ENCODE results near the gene STK24.
"Not testable (repeated sequence)": the region's sequence is repeated elsewhere in the genome, so short reads cannot be mapped to it uniquely, and the experiment has no call there.

STK24 gene

GRCh38 chr13:98576963-98577835 is at the start of gene STK24:
TSS of gene STK24 (minus strand) at chr13:98577107. CDS start at chr13:98576786, 321 bp downstream.
- peak; percentile 68 for DNase-seq

DNA sequence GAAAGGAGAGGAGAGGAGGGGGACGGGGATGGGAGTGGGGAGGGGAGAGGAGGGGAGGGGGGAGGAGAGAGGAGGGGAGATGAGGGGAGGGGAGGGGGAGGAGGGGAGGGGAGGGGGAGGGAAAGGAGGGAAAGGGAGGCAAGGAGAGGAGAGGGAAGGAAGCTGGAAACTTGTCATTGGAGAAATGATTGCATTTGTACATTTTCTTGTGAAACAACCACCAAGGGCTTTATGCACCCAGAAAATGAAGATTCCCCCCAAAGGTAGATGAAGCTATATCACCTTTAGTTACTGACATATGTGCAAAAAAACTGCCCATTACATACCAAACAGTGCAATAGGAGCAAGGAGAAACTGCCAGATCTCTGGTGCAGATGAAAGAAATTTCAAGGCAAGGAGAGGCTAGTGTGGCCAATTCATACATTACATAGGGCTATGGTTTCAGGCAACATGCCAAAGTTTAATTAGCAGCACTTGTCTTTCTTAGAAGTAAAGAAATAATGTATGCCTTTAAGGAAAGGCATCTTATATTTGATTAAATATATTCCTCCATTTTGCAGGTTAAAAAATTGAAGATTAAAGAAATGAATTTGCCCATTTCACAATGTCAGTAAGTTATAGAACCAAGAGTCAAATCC is 49.5 kb upstream of the STK24 start:
- no peak for DNase-seq

DNA sequence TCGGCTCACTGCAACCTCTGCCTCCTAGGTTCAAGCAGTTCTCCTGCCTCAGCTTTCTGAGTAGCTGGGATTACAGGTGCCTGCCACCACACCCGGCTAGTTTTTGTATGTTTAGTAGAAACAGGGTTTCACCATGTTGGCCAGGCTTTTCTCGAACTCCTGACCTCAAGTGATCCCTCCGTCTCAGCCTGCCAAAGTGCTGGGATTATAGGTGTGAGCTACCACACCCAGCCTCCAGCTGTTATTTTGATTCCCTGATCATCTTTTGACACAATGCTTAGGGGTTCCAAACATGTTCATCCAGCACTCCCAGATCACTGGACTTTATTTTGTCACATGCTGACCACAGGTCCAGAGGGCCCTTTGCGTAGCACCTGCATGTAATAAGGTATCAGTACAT is 47.7 kb upstream of the STK24 start:
- not testable (repeated sequence) for DNase-seq

DNA sequence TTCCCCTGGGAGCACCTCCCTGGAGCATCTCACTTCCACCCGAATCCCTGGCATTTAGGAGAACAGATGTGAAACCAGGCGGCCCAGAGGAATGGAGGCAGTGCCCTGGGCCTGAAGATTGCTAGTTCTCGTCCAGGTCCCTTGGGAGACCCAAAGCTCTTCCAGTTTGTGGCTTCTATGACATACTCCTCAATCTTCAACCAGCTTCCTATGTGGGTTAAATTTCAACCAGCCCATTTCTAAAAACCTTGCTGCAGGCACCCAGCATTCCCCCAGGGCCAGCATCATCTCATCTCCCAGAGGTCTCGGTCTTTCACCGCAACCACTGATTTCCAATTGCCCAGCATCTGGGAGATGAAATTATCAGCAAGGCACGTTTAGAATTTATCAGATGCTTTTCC is 46.0 kb upstream of the STK24 start:
- no peak for DNase-seq

DNA sequence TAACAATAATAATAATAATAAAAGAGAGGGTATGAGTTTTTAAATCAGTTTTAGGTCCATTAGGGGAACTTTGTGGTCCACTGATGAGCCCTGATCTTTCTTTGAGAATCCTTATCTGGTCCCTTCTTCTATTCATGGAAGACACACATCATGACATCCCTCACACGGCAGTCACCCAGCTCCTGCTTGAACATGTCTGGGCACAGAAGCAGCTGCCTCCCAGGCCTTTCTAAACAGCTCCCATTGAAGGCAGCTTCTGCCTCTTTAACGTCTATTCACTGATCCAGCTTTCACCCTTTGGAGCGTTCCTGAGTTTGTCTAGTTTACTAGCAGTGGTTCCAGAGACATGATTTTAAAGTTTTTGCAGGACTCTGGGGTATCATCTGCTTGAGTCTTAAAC is 42.6 kb upstream of the STK24 start:
- DNase-seq, result no peak

DNA sequence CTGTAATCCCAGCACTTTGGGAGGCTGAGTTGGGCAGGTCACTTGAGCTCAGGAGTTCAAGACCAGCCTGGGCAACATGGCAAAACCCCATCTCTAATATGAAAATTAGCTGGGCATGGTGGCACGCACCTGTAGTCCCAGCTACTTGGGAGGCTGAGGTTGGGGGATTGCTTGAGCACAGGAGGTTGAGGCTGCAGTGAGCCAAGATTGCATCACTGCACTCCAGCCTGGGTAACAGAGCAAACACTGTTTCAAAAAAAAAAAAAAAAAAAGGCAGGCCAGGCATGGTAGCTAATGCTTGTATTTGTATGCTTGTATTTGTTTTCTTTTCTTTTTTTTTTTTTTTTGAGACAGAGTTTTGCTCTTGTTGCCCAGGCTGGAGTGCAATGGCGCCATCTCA is 38.7 kb upstream of the STK24 start:
- DNase-seq, result not testable (repeated sequence)

DNA sequence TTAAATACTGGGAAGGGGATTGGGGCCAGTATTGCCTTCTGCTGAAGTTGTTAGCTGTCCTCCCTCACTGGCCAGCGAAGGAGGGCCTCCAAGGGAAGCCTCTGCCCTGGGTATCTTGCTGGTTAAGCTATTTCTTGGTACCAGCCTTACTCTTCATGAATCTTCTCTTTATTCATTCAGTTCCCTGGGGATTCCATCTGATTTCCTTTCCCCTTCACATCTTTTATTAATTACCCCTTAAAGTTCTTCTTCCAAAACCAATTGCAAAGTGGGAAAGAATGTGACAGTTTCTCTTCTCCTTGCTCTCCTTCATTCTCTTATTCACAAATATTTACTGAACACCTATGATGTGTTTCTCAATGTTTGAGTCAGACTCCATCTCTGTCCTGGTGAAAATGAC is 36.7 kb upstream of the STK24 start:
- DNase-seq, result no peak

- no peak for DNase-seq
Observed at GRCh38 chr13:98609756-98610155, 32.8 kb upstream of the STK24 start.

- DNase-seq, result no peak
Observed at GRCh38 chr13:98606296-98606695, 29.4 kb upstream of the STK24 start.

DNA sequence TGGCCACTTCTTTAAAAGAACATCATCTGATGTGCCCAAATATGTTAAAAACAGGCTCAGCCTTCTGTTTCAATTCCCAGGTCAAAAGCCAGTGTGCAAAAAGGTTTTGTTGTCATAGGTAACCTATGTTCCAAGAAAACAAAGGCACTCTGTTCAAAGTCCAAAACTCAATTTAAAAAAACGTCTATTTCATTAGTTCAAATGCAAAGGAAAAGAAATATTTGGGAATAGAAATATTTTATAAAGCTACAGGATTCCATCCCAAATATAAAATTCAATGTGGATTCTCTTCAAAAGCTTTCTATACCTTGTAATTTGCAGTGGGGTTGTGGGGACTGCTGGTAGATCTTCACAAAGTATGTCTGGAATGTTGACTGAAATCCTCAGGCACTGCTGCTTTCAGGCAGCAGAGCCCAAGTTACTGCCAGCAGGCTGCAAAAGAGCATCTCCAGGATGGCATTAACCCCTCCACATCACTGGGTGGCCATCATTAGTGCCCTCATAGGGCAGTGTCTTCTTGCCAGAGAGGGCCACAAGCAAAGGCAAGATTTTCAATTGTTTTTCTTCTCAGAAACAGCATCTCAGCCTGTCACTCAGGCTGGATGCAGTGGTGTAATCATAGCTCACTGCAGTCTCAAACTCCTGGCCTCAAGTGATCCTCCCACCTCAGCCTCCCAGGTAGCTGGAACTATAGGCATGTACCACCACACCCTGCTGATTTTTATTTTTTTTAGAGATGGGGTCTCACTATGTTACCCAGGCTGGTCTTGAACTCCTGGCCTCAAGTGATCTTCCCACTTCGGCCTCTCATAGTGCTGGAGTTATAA is 22.8 kb upstream of the STK24 start:
- no peak for DNase-seq

DNA sequence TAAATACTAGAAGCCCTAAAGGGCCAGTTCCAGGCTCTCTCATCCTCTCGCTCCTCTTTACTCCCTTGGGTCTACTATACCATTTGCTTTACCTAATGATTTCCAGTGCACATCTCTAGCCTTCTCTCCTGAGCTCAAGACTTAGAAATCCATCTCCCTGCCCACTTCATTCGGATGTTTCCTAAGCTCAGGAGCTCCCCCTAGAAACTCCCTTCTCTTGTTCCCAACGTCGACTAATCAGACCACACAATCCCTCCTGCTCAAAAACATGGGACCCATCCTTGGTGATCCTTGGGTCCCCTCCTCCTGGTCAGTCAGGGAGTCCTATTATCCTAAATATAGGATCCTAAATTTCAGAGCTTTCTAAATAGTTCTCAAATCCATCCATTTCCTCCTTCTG is 21.1 kb upstream of the STK24 start:
- no peak for DNase-seq

DNA sequence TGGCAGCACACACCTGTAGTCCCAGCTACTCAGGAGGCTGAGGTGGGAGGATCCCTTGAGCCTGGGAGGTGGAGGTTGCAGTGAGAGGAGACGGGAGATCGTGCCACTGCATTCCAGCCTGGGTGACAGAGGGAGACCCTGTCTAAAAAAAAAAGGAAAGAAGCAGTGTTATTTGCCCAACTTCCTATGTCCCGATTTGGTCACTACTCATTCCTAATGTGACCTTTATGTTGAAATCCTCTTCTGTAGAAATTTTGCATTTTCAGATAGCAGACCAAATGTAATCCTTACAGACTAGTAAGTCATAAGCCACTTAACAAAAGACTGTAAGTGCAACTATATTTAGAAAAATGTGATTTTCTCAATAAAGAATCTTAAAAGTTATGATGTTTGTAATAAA is 18.2 kb upstream of the STK24 start:
- no peak for DNase-seq

- no peak for DNase-seq
Observed at GRCh38 chr13:98592362-98592732, 15.4 kb upstream of the STK24 start.

GRCh38 chr13:98591721-98592361 is 14.9 kb upstream of the STK24 start:
- DNase-seq, result no peak

- DNase-seq, result not testable (repeated sequence)
Observed at GRCh38 chr13:98590471-98590870, 13.6 kb upstream of the STK24 start.

DNA sequence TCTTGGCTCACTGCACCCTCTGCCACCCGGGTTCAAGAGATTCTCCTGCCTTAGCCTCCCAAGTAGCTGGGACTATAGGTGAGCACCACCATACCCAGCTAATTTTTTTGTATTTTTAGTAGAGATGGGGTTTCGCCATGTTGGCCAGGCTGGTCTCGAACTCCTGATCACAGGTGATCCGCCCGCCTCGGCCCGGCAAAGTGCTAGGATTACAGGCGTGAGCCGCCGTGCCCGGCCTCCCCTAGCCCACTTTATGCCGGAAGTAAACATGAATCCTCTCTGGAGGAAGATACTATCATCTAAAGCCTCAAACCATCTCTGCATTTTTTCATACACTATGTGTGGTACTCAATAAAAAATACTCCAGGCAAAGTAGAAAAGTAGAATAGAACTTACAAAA is 12.6 kb upstream of the STK24 start:
- DNase-seq, result not testable (repeated sequence)

GRCh38 chr13:98586400-98587345 is 9.8 kb upstream of the STK24 start:
- no peak for DNase-seq

GRCh38 chr13:98585946-98586345 is 9.0 kb upstream of the STK24 start:
- no peak for DNase-seq

GRCh38 chr13:98585398-98585754 is 8.5 kb upstream of the STK24 start:
- DNase-seq, result no peak

DNA sequence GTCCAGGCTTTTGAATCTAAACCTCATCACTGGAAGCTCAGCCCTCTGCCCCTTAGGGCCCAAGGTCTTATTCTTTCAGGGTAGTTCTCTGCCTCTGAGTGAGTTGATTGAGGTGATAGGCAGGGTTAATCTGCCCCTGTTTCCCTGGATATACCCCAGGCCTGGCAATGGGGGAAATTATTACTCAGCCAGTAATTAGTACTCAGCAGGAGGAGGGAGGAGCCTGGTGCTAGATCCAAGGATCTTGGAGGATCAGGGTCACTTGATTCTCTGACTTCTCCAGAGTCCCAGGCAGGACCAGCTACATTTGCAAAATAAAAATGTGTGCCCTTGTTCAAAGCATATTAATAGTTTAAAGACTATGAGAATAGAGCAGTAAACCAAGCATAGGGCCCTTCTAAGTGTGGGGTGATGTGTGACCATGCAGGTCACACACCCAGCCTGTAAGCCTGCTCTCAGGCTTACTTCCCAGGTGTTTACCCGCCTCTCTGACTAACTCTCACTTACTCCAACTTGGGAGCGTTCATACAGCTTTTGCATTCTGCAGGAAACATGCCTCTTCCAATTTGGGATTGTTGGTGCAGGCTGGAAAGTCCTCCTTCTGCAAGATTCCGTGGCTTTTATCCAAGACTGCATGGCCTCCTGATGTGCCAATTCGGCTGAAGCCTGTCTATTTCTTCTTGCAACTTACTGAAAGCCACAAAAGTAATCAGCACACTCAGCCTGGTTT is 7.9 kb upstream of the STK24 start:
- DNase-seq, result no peak

- no peak for DNase-seq
Observed at GRCh38 chr13:98582947-98583346, 6.0 kb upstream of the STK24 start.
